ENCODE measurements around the gene RPS6KB2. TPM values are rescaled to one million over a fixed set of nuclear protein-coding genes. Genes with fewer than 3 reads are reported as not detected.

The RPS6KB2 gene
- total and polyA plus RNA-seq, 10 of the 15 experiments (the other 5 are each of a cell fraction or from before 2014, with no cell fraction given), result 0.39 to 101 (median 58.4) TPM

DNA sequence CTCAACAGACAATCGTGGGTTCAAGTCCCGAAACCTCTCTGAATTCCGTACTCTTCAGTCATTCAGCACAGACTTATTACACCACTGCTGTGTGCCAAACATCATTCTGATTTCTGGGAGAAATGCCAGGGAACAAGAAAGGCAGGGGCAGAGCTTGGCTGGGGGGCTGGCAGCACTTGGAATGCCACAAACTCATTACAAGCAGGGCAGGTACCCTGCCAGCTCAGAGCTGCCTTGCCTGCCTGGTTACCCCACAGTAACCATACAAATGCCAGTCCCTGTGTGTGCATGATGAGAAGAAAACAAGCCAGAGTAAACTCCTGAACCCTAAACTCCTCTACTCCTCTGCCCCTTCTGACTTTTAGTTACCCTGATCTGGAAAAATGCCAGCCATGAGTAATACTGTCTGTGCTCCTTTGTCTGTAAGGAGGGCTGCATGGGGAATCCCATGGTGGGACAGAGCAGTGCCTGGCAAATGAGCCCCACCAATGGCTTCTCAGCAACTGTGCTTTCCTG is 43.4 kb upstream of the RPS6KB2 start:
- ChIA-PET POLR2A (interaction anchor here (1.0 kb wide), 1 partner anchor 34 kb away, joined by 3 read pairs; no protein-coding TSS in a partner anchor), RAD21 (ENCODE audit: unreplicated experiment) (interaction anchor here (0.8 to 15.0 kb wide), 3 partner anchors 23 to 39 kb away, joined by 3 to 525 read pairs (median 17); partner anchors contain the start of gene POLD4), SMC1A (ENCODE audit: uncharacterized antibody, unreplicated experiment) (interaction anchor here (10.2 to 21.3 kb wide), 2 partner anchors 29 to 40 kb away, joined by 200 to 646 read pairs; partner anchors contain the start of gene POLD4), CTCF (interaction anchor here (1.1 to 25.5 kb wide), 5 partner anchors 23 to 123 kb away, joined by 4 to 1301 read pairs (median 95); partner anchors contain the start of genes CLCF1 and POLD4)
- H3K4me2 ChIP-seq (ENCODE audit: control insufficient read depth, insufficient read depth), result no peak overlapping the region
- no peak for TF ChIP-seq TCF3 (IDR thresholded peaks at IDR 0.05; ENCODE audit: borderline replicate concordance, insufficient read depth, low read depth, low read length)
- no peak for TF ChIP-seq MYC (IDR thresholded peaks at IDR 0.05; ENCODE audit: insufficient read depth, insufficient read length, insufficient replicate concordance, low read length, severe bottlenecking)
- TF ChIP-seq, protein P1, sequence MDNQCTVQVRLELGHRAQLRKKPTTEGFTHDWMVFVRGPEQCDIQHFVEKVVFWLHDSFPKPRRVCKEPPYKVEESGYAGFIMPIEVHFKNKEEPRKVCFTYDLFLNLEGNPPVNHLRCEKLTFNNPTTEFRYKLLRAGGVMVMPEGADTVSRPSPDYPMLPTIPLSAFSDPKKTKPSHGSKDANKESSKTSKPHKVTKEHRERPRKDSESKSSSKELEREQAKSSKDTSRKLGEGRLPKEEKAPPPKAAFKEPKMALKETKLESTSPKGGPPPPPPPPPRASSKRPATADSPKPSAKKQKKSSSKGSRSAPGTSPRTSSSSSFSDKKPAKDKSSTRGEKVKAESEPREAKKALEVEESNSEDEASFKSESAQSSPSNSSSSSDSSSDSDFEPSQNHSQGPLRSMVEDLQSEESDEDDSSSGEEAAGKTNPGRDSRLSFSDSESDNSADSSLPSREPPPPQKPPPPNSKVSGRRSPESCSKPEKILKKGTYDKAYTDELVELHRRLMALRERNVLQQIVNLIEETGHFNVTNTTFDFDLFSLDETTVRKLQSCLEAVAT (IDR thresholded peaks at IDR 0.05), result no peak
- TF ChIP-seq PML (IDR thresholded peaks at IDR 0.05; ENCODE audit: low read length), result no peak
- no peaks in the 10 kb centered on the region for H3K36me3 ChIP-seq (ENCODE audit: control insufficient read depth in 2 of 2, insufficient read depth in 2 of 2, low read length in 1 of 2)
- ATAC-seq, result no peak
- H3K9ac ChIP-seq (ENCODE audit: control insufficient read depth, insufficient read depth, low read length), result no peak overlapping the region
- in situ Hi-C loops (cut with MboI), result loop anchor here (5.0 kb wide), 2 partner anchors 33 to 123 kb away; partner anchors contain the start of gene POLD4
- no peak overlapping the region for H3K27ac ChIP-seq (ENCODE audit: control insufficient read depth, insufficient read depth)
- FAIRE-seq, result no peak
- intact Hi-C loops (cut with micrococcal nuclease; ENCODE audit: unreplicated experiment), result no loop called here
- no peak overlapping the region for H3K4me3 ChIP-seq
- H3K4me1 ChIP-seq (ENCODE audit: control insufficient read depth, insufficient read depth, low read length), result peaks cover 19% of the 10 kb centered on the region
- WGBS (ENCODE audit: insufficient coverage, insufficient replicate concordance, low lambda C conversion rate, missing lambda C conversion rate), result 73% methylated on average over 3 of the region's 3 CpGs
- no peaks in the 10 kb centered on the region for H4K20me1 ChIP-seq (ENCODE audit: control insufficient read depth, insufficient read depth)
- DNase-seq (ENCODE audit: low read depth, low spot score), result no peak
- peaks cover 0 to 3% of the 10 kb centered on the region in 2 experiments; a peak in 2 of 4 replicates for H3K27me3 ChIP-seq (replicated peaks in 1 of 2; ENCODE audit: control insufficient read depth in 2 of 2, insufficient read depth in 2 of 2, low read length in 1 of 2)
- no peaks in the 10 kb centered on the region for H3K79me2 ChIP-seq (ENCODE audit: control insufficient read depth, insufficient read depth, low read length)
- no peak overlapping the region for H2AFZ ChIP-seq (ENCODE audit: control insufficient read depth, low read depth, low read length)
- no peaks in the 10 kb centered on the region for H3K9me3 ChIP-seq (replicated peaks; ENCODE audit: control insufficient read depth, insufficient read depth, low read length)
- no TSS peak for BruUV-seq (replicated peaks)
